HG03342 (cell line): ENCODE results near the gene PLLP.

ENCODE experiments used
- ATAC-seq: cut with Tn5 transposase; IDR thresholded peaks from one replicate; pipeline ENCODE4 v1.9.1; 2021; ENCODE audit warnings: mild to moderate bottlenecking, moderate library complexity; ENCODE audit not compliant: unreplicated experiment

The PLLP gene

DNA sequence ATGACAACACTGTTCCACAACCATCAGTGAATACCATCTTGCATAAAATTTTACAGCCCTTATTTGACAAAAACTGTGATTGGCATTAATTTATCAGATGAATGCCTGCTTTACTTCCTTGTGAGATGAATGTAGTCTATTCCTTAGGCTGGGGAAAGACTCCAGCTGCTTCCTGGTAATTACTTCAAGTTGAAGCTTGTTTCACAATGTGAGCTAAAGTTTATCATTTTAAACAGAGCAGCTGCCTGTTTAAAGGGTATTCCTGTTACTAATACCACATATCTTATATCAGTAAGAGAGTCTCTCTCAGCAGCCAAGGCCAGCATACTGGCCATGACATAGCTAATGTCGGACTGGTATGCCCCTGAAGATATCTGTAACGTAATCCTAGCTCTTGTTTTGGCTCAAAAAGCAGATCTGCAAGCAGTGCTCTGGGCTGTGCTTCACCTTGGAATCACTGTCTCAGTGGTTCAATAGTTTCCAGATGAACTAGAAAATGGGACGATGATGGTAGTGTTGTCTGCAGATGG is 52.6 kb downstream of the PLLP start:
- no peak for ATAC-seq

DNA sequence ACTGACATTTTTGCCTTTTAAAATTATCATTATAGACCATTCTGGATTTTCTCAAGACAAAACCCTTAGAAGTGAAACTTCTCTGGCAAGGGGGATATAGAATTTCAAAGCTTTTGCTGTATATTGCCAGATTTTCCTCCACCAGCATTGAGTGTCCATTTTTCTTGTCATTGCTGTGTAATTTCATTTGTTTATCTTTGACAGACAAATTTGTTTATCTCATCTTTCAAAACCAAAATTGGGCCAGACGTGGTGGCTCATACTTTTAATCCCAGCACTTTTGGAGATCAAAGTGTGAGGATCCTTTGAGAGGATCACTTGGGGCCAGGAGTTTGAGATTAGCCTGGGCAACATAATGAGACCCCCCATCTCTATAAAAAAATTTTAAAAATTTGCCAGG is 55.4 kb downstream of the PLLP start:
- no peak for ATAC-seq

DNA sequence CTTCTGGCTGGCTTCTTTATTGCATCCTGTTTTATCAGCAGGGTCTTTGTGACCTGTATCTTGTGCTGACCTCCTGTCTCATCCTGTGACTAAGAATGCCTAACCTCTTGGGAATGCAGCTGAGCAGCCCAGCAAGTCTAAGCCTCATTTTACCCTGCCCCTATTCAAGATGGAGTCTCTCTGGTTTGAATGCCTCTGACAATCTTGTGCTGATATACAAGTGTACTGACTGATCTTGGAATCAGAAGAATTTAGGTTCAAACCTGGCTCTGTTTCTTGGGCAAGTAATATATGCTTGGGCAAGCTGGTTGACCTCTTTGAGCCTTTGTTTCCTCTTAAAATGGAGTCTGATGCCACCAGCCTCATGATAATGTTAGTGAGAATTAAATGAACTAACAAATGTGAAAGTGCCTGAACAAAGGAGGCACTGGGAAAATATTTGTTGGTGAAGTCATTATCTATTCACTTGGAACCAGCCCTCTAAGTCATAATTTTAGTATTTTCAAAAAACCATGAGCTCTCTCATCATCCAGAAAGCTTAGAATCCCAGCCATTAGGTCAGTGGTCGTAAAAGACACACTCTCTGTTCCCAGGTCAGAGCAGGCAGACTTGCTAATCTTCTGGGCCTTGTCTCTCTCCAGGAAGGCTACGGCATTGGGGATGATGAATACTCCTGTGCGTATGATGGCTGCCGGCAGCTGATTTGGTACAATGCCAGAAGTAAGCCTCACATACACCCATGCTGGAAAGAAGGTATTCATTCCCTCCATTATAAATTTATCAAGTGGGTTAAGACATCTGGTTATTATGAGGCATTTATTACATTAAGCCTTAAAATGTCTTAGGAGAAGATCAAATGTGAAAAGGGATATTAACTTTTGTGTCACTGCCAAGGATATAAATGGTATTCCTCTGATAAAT is 57.5 kb downstream of the PLLP start:
- ATAC-seq = no peak

DNA sequence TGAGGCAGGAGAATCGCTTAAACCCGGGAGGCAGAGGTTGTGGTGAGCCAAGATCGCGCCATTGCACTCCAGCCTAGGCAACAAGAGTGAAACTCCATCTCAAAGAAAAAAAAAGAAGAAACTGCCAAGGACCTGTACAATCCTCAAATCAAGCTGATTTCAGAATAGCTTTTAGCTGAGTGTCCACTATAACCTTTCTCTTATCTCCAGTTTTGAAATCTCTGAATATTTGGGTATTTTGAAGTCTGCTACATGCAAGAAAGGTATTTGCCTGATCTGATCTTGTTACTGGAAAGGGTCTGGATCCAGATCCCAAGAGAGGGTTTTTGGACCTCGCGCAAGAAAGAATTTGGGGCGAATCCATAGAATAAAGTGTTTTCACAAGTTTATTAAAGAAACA is 58.5 kb downstream of the PLLP start:
- no peak for ATAC-seq

DNA sequence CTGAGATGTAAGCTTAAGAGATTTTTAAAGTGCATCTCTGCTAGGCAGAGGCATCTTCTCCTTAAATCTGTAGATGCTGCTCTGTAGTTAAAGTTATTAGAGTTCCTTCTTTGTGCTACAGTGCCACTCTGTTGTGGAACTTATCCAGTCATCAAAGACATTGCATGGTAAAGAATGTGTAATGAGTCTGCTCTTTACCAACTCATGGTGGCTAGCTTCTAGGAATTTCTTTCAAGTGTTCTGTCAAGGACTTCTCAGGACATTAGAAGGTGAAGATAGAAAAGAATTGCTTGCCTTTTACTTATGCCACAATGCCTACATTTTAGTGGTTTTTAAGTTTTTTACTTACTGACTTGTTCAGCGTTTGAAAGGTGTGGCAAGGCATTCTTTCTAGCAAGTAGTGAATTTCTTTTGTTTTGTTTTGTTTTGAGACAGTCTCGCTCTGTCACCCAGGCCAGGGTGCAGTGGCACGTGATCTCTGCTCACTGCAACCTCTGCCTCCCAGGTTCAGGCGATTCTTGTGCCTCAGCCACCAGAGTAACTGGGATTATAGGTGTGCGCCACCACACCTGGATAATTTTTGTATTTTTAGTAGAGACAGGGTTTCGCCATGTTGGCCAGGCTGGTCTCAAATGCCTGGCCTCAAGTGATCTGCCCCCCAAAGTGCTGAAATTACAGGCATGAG is 59.7 kb downstream of the PLLP start:
- no peak for ATAC-seq

DNA sequence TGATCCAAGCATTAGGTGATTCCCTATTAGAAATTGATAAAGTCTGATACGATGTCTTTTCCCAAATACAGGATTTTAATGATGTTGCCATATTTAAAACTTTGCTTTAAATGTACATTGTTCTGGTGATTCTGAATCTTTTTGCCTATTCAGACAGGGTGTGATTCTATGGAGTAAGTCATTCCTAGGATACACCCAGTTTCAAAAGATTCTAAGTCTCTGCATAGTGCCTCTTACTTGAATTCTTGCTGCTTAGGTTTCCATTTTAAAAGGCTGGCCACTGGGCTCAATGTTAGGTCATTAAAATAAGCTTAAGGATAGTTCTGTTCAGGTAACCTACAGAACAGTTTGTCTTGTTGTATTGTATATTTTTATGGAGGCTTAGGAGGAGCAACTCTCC is 61.4 kb downstream of the PLLP start:
- ATAC-seq = no peak

DNA sequence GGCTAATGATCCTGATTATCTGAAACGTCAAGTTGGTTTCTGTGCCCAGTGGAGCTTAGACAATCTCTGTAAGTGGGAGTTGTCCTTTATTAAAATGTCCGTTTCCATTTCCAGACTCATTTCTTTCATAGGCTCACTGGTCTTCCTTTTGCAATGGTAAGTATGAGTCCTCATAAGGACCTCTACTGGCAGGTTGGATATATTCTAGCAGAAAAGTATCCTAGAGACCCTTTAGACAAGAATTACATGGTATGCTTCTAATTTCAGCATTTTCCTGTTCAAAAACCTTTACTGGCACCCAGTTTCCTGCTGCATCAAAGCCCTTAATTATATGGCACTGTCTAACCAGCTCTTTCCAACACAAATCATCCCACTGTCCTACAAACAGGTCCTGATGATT is 67.5 kb downstream of the PLLP start:
- no peak for ATAC-seq

DNA sequence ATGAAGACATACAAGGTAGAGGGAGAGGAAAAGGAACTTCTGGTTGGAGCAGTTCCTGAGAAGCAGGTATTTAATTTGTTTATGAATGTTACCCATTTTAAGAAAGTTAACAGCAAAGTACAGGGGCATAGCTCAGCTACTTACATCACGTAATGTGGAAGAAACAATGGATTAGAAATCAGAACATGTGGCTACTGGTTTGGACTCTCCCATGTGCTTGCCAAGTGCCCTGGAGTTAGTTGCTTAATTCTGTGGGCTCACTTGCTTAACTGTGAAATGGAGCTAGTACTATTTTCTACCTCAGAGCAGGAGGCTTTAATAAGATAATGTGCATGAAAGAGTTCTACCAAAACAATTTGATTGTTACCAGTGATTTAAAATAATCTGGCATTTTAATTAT is 71.0 kb downstream of the PLLP start:
- no peak for ATAC-seq

DNA sequence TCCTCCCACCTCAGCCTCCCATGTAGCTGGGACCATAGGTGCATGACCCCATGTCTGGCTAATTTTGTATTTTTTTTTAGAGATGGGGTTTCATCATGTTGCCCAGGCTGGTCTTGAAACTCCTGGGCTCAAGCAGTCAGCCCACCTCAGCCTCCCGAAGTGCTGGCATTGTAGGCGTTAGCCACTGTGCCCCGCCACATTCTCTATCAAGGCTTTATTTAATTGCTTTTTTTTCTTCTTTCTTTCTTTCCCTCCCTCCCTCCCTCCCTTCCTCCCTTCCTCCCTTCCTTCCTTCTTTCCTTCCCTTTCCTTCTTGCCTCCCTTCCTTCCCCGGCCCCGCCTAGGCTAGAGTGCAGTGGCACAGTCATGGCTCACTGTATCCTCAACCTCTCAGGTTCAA is 74.7 kb downstream of the PLLP start:
- ATAC-seq = no peak

DNA sequence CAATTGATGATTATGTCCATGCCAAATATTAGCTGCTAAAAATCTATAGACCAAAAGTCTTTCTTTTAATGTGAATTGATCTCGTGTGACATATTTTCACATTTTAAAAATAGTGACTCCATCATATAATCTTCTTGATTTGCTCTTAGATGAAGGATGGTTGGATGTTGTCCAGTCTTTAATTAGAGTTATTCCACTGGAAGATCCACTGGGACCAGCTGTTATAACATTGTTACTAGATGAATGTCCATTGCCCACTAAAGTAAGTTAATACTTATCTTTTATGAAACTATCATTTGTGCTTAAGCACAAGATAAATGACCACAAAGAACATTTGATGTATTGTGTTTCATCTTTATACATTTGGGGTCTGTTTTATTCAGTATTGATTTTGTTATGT is 75.5 kb downstream of the PLLP start:
- no peak for ATAC-seq
